Ecto neural progenitor cell (in vitro differentiated cells): ENCODE data around the gene DPH6.
"Not testable (repeated sequence)": the region's sequence is repeated elsewhere in the genome, so short reads cannot be mapped to it uniquely, and the experiment has no call there.

ENCODE experiments used
- DNase-seq: peaks from one replicate; pipeline ENCODE4 v3.0.0-alpha.2; 2018; ENCODE audit warnings: low spot score

DPH6 gene

DNA sequence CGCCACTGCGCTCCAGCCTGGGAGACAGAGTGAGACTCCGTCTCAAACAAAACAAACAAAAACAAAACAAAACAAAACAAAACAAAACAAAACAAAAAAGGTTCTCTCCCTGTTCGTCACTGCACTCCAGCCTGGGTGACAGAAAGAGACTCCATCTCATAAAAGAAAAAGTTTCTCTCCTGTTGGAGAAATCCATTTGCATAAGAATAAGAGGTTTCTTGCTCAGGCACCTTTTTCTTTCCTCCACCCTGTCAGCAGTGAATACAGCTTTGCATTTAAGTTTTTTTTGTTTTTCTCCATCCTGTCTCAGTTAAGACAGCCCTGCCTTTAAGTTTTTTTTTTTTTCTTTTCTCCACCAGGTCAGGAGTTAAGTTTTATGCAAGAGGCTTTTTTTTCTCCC is 109.5 kb downstream of the DPH6 start:
- no peak for DNase-seq

DNA sequence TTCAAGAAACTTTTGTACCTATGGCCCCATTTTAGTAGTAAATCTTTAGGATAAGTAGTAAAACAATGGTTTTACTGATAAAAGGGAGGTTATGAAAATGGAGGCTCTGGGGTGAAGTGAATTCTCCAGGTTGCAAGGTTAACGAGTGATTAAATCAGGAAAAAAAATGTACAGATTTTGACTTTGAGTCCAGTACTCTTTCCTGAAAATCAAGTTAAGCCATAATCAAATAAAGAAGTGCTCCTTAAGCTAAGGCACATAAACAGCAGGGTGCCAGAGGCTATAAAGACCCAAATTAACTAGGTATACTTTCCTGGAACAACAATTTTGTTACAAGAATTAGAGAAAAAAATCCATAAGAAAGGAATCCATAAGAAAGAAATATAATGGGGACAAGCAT is 114.7 kb downstream of the DPH6 start:
- no peak for DNase-seq

DNA sequence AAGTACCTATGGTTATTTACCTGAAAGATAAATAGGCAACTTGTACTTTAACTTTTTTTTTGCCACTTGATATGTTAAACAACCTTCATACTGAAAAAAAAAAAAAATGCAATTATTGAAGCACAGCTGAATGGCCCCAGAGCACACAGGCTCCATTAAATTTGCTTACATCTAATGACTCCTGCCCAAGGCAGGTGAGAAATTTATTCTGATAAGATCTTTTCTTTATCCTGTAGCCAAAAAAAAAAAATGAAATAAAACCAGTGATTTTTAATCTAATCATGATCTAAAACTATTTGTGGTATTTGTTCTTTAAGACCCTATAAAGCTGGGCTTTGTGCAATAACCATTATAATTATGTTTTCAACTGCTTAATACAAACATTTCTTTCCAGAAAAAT is 115.7 kb downstream of the DPH6 start:
- DNase-seq = no peak

DNA sequence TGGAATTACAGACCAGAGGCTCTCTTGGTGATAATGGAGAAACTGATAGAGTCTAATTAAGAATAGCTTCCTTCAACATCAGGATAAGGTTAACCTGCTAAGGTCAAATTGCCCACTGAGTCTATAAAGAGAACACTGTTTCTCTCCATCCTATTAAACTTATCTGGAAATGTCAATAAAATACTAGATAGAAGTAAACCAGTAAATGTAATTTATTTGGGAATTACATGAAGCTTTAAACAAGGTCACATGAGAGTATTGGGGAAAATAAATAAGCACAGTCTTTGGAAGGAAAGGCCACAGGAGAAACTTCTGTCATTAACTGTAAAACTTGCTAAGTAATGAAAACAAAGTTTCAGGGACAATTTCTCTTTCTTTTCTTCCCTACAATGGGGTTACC is 118.5 kb downstream of the DPH6 start:
- DNase-seq = no peak

DNA sequence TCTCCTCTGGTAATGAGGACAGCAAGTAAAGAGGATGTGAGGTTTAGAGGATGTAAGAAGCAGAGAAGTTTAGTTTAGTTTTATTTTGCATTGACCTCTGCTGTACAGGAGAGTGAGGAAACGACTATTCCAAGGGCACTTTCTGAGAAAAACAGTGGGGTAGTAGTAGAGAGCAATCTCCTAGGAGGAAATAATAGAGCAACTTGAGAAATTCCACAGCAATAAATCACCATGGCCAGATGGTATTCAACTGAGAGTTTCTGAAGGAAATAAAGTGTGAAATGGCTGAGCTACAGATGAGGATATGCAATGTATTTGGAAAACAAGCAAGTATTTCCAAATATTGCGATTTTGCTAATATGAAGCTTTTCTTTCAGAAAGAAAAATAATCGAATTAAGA is 118.9 kb downstream of the DPH6 start:
- no peak for DNase-seq

DNA sequence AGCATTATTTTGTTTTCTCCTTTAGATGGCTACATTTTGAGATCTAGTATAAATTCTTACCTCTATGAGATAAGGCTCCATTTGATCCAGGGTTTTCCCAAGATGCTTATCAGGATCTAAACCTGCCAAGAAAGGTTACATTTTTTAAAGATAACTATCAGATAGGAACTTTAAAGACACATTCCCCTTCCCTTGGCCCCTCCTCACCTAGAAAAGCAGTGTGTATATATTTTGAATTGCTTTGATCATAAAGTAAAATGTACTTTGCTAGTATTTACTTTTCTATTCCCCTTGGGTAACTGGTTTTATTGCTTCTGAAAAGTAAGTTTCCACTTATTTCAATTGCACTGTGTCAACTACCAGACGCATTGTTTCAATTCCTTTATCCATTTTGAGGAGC is 135.2 kb downstream of the DPH6 start:
- no peak for DNase-seq

DNA sequence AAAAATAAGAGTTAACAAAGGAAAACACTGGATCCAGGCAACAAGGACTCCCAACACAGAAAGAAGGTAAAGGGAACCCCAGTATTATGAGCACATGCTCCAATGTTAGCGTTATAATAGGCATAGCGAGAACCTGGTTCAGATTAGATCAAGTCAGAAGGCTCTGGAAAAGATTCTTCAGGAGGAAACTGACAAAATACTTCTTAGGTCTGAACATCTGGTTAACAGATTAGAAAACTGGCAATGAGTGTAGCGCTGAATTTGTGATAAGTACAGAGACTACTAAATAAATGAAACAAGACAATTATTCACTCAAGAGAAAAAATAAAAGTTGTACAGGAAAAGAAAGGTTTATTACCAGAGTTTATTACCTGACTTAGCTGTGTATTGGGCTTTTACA is 146.1 kb downstream of the DPH6 start:
- DNase-seq = no peak

DNA sequence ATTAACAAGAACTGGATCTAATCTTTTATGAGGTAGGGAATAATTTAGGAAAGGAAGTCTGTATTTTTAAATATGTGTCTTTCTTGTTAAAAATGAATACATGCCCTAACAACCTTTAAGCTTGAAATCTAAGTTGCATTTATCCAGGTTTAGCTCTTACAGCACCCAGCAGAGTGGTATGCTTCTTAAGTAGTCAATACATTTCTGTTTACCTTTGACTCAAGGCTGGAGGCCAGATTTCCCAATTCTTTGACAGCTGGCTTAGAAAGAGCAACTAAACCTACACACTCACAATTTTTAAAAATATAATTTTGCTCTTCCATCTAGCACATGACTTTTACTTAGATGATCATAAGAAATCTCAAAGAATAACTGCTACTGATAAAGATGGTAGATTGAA is 148.9 kb downstream of the DPH6 start:
- no peak for DNase-seq

DNA sequence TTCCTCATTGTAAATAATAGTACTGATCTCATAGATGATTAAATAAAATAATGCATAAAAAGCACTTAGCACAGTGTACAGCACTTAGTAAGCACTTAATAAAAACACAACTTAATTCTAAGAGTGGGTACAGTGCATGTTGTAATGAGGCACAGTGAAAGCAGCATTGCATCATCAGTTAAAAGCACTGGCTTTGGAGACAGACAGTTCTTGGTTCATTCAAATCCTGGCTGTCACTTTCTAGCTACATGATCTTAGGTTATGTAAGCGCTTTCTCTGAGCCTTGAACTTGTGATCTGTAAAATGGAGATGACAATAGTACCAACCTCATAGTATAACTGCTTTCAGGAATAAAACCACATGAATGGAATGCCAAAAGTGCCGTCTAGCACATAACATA is 151.5 kb downstream of the DPH6 start:
- no peak for DNase-seq

DNA sequence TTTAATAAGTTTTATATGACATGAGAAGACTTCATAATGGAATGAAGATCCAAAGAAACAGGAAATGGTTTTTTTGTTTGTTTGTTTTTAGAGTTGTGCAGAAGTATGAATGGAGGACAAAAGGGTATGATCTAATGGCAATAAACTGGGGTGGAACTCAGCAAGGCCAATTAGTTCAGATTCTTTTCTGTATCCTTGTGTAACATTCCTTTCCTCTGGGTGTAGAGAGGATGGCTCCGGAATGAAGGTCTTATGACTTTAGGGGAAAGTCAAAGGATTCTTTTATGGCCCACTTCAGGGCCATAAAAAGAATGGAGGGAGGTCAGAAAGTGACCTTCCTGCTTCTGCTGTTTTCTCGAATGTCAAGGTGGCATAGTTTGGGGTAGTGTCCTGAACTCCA is 152.6 kb downstream of the DPH6 start:
- no peak for DNase-seq

DNA sequence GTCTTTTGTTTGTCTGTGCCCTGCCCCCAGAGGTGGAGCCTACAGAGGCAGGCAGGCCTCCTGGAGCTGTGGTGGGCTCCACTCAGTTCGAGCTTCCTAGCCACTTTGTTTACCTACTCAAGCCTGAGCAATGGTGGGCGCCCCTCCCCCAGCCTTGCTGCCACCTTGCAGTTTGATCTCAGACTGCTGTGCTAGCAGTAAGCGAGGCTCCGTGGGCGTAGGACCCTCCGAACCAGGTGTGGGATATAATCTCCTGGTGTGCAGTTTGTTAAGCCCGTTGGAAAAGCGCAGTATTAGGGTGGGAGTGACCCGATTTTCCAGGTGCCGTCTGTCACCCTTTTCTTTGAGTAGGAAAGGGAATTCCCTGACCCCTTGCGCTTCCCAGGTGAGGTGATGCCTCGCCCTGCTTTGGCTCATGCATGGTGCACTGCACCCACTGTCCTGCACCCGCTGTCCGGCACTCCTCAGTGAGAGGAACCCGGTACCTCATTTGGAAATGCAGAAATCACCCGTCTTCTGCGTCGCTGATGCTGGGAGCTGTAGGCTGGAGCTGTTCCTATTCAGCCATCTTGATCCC is 154.5 kb downstream of the DPH6 start:
- DNase-seq = not testable (repeated sequence)

DNA sequence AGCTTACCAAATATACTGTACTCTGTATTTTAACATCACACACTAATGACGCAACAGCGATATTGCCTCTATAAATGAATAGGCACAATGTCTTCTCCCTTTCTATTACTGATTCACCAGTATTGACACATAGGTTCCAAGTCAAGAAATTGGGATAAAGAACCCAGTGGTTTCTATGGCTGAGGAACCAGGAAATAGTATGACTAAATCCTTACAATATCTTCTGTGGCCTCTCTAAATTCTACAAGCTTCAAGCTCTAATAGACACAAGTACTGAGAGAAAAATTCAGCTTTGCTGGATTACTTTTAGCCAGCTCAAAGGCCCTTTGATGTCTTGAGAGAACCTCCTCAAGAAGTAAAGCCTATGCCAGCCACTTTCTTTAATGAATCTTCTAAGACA is 162.5 kb downstream of the DPH6 start:
- DNase-seq = no peak

DNA sequence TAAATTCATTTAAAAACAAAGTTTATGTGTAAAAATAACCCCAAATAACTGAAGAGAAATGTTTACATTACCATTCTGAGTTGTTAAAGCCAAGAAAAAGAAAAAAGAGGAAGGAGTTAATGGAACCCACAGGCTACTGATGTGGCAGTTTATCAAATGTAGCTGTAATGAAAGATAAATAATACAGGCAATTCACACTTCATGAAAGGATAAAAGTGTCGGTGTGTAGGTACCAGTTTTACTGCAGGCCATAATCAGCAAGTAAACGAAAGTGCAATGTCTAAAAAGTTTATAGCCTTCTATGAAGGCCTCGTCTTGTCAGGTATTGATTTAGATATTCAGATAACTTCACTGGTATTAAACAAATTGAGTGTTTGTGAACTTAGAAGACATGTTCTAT is 164.6 kb downstream of the DPH6 start:
- no peak for DNase-seq

DNA sequence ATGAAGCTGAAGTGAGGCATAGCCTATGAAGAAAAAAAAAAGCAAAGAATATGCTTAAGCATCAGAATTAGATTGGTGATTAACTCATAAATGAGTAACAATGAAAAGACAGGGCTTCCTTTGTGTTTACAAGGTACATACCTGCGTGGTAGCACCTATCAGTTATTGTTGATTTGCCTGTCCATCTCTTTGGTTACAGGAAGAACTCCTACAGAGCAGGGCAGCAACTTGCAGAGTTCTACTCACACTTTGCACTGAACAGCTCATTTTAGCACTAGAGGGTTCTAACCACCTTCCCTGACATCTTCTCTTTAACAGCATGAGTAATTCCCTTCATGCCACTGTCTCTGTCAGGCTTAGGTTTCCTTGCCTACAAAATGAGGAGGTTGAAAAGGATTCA is 166.0 kb downstream of the DPH6 start:
- no peak for DNase-seq

DNA sequence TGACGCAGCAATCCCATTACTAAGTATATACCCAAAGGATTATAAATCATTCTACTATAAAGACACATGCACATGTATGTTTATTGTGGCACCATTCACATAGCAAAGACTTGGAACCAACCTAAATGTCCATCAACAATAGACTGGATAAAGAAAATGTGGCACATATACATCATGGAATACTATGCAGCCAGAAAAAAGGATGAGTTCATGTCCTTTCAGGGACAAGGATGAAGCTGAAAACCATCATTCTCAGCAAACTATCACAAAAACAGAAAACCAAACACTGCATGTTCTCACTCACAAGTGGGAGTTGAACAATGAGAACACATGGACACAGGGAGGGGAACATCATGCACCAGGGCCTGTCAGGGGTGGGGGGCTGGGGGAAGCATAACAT is 167.5 kb downstream of the DPH6 start:
- DNase-seq = not testable (repeated sequence)

DNA sequence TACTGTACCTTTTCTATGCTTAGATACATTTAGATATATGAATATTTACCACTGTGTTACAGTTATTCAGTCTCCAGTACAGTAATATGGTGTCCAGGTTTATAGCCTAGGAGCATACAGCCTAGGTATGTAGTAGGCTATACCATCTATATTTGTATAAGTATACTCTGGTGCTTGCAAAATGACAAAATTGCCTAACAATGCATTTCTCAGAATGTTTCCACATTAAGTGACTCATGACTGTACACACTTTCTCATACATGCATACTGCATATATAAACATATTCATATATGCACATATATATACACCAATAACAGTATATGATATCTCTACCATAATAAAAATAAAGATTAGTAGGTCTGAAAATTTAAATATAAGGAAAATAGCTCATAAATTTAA is 169.3 kb downstream of the DPH6 start:
- no peak for DNase-seq

DNA sequence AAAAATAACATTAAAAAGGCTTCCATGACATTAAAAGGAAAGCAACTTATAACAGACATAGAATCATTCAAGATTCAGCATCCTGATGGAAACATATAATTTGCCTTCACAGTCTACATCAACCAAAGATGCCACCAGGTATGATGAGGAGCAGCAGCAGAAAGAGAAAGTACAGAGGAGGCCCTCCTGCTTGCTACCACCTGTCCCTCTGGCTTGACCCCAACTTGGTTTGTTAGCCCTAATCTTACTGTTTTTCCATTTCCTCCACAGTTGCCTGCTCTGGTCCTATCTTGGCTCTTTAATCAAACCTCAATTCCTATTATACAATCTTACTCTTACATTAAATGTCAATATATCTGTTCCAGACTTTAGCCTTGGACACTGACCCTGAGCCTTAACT is 171.3 kb downstream of the DPH6 start:
- no peak for DNase-seq

DNA sequence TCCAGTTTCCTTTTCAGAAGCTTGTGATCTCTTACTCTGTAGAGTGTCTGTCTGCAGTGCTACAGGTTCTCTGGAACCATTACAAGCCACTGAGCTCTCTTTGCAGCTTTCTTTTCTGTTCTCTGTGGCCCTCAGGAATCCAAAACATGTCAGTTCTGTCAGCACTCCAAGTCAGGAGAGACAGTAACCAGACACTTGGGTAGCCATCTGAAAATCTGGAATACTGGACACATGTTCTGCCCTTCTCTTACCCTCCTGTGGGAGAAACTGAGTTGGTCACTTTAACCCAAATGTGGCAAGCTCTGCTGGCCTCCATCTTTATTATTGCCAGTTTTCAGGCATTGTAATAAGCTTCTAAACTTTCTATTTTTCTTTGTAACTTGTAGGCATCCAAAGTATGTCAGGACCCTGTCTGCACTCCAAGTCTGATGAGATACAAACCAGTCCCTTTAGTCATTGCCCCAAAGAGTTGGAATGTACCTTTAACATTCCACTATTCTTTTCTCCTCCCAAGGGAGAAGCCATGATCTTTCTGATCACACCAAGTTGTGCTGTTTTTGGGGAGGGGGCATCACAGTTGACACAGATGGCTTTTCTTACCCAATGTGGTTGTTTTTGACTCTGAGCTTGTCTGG is 183.7 kb downstream of the DPH6 start:
- no peak for DNase-seq

DNA sequence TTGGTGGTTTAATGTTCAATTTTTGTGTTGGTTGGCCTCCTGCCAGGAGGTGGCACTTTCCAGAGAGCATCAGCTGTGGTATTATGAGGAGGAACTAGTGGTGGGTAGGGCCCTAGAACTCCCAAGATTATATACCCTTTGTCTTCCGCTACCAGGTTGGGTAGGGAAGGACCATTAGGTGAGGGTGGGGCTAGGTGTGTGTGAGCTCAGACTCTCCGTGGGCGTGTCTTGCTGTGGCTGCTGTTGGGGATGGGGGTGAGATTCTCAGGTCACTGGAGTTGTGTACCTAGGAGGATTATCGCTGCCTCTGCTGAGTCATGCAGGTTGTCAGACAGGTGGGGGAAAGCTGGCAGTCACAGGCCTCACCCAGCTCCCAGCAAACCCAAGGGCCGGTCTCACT is 187.1 kb downstream of the DPH6 start:
- DNase-seq = no peak

DNA sequence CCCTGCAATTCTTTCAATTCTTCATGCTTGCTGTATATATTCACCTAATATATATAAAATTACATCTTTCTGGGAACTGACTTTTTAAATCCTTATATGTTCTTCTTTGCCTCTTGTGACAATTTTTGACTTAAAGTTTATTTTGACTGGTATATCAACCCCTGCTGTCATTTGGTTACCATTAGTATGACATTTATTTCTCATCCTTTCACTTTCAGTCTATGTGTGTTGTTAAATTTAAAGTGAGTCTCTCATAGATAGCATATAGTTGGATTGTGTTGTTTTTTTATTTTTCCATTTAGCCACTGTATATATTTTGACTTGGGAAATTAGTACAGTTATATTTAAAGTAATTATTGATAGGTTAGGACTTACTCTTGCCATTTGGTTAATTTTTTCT is 194.9 kb downstream of the DPH6 start:
- DNase-seq = no peak

DNA sequence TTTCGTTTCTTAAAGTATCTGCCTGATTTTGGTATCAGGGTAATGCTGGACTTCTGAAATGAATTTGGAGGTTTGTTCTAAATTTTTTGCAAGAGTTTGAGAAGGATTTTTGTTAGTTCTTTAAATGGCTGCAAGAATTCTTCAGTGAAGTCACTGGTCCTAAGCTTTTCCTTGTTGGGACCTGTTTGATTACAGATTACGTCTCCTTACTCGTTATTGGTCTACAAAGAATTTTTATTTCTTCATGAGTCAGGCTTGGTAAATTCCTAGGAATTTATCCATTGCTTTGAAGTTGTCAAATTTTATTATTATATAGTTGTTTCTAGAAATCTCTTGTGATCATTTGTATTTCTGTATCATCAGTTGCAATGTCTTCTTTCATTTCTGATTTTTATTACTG is 196.0 kb downstream of the DPH6 start:
- no peak for DNase-seq

DNA sequence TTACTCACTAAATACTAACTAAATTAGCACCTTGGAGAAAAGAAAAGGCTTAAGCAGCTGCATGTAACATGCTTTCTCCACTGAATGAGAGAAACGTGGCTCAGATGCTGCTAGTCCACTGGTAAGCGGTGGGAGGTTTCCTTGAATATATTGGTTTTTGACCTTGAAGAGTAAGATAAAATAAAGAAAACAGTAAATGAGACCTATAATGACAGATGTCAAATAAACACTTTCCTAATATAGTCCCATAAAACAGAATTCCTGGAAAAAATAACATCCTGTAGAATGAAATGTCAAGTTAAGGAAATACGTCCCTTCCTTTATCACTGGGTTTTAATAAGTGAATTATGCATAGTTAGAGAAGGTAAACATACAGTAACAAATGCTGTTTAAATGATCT is 215.0 kb downstream of the DPH6 start:
- DNase-seq = no peak

DNA sequence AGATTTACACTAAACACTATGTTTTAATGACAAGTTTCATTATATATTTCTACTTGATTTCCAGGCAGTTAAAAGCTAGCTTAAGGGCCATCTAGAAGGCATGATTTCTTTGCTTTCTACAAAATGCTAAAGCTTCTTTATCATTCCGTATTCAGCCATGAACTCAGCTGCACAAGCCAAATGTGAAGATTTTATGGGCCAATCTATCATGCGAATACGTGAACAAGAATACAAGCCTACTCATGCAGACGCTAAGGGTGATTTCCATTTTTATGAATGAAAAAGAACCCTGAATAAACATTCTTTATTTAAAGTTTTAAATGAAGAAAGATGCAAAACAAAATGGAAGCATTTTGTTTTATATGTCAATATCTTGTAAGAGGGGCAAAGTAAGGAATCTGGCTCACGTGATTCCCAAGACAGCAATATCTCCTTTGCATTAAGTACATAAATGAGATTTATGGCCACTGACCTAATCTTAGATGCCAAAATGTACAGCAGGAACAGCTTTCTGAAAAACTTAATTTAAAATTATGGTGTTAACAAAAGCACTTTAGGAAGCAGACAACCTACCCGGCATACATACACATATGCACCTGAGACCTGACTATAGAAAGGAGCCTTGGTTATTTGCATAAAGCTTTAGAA is 215.8 kb downstream of the DPH6 start:
- DNase-seq = no peak

DNA sequence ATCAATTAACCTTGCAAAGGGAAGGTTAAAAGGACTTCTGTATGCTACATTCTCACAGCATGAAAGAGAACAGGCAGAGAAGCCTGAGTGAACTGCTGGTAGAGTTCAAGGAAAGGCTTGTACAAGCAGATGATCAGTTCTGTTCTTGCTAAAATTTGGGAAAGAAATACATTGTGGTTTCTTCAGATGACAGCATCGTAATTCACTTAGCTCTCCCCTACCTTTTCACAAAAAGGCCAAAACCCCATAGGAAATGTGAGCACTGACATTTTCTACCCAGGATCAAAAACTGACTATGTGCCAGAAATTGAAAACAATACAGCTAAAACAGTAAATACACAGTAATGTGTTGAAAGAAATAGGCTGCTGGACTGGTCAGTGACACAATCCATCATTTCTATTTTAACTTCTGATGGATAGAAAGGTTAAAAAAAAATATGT is 216.4 kb downstream of the DPH6 start:
- DNase-seq = no peak
